ENCODE results near the gene DNAH7.

GRCh38 chr2:195766691-195767090 is 301.9 kb downstream of the DNAH7 start:
- TF ChIP-seq EZH2 (IDR thresholded peaks at IDR 0.05; ENCODE audit: low read length, missing control alignments) = no peak
- TF ChIP-seq CTCF (conservative IDR thresholded peaks at IDR 0.05 in 1 of 2, IDR thresholded peaks at IDR 0.05 in 1 of 2; ENCODE audit: low read depth in 1 of 2, low read length in 2 of 2) = no peak

All from fibroblast of lung (primary cell).